Hepatocyte (in vitro differentiated cells): ENCODE measurements around the gene RPAP2. TPM values are rescaled to one million over a fixed set of nuclear protein-coding genes. Genes with fewer than 3 reads are reported as not detected.
"Not testable (repeated sequence)": the region's sequence is repeated elsewhere in the genome, so short reads cannot be mapped to it uniquely, and the experiment has no call there.

Experiments
- DNase-seq: peaks from one replicate; pipeline ENCODE4 v3.0.0-alpha.2; 2016; ENCODE audit warnings: low spot score
- H2AFZ ChIP-seq: fragments of 200-600 bp; sonication (generic); 2 replicates; pipeline ENCODE4 v1.6.0; 2016; ENCODE audit warnings: antibody characterized with exemption, mild to moderate bottlenecking
- H3K27ac ChIP-seq: fragments of 200-600 bp; sonication (generic); 2 replicates; pipeline ENCODE4 v1.5.1; 2016; ENCODE audit warnings: mild to moderate bottlenecking
- H3K27me3 ChIP-seq: fragments of 200-600 bp; sonication (generic); 2 replicates; pipeline ENCODE4 v1.6.1; 2016
- H3K36me3 ChIP-seq: fragments of 200-600 bp; sonication (generic); replicated peaks from 2 replicates; pipeline ENCODE4 v1.5.1; 2016; ENCODE audit warnings: low read depth; ENCODE audit not compliant: insufficient read depth
- H3K4me1 ChIP-seq: fragments of 200-600 bp; sonication (generic); 2 replicates; pipeline ENCODE4 v1.5.1; 2016; ENCODE audit warnings: mild to moderate bottlenecking, moderate library complexity; ENCODE audit not compliant: insufficient read depth
- H3K4me2 ChIP-seq: fragments of 200-600 bp; sonication (generic); 2 replicates; pipeline ENCODE4 v1.6.0; 2016
- H3K4me3 ChIP-seq: fragments of 200-600 bp; sonication (generic); 2 replicates; pipeline ENCODE4 v1.5.1; 2016; ENCODE audit warnings: mild to moderate bottlenecking
- H3K79me2 ChIP-seq: fragments of 200-600 bp; sonication (generic); 2 replicates; pipeline ENCODE4 v1.6.0; 2017; ENCODE audit warnings: mild to moderate bottlenecking
- H3K9me2 ChIP-seq: fragments of 200-600 bp; sonication (generic); replicated peaks from 2 replicates; pipeline ENCODE4 v1.6.0; 2017; ENCODE audit warnings: mild to moderate bottlenecking; ENCODE audit not compliant: insufficient read depth
- H3K9me3 ChIP-seq: fragments of 200-600 bp; sonication (generic); 2 replicates; pipeline ENCODE4 v1.5.1; 2016; ENCODE audit warnings: low read depth, mild to moderate bottlenecking
- H4K20me1 ChIP-seq: fragments of 200-600 bp; sonication (generic); 2 replicates; pipeline ENCODE4 v1.6.0; 2016; ENCODE audit warnings: mild to moderate bottlenecking; ENCODE audit not compliant: insufficient read depth, poor library complexity, severe bottlenecking
- CTCF ChIP-seq: fragments of 200-600 bp; sonication (generic); IDR thresholded peaks from 2 replicates; pipeline ENCODE4 v1.5.1; 2016; ENCODE audit warnings: antibody characterized with exemption, mild to moderate bottlenecking; ENCODE audit not compliant: poor library complexity
- EZH2 ChIP-seq: fragments of 200-600 bp; sonication (generic); IDR thresholded peaks from 2 replicates; pipeline ENCODE4 v1.6.1; 2016; ENCODE audit warnings: antibody characterized with exemption, mild to moderate bottlenecking, borderline replicate concordance
- EZH2phosphoT487 ChIP-seq: fragments of 200-600 bp; sonication (generic); IDR thresholded peaks from one replicate; pipeline ENCODE4 v1.6.1; 2018; ENCODE audit warnings: antibody characterized with exemption, mild to moderate bottlenecking, low read depth, moderate library complexity; ENCODE audit not compliant: unreplicated experiment, severe bottlenecking
- WGBS: methylation state at CpG from one replicate; pipeline ENCODE4 v1.1.6; 2016; ENCODE audit warnings: low lambda C conversion rate; ENCODE audit errors: missing lambda C conversion rate; 5-methylcytosine and 5-hydroxymethylcytosine counted together
- polyA plus RNA-seq: library from polyadenylated mRNA; unstranded; fragments of >200 nt; fragmentation: Nextera tagmentation; extraction: Ambion mirVana; gene quantifications from 2 replicates; pipeline ENCODE4 v1.2.1, GENCODE V29; 2016
- total RNA-seq: library from RNA; depleted of rRNA; stranded (reverse); fragments of >200 nt; gene quantifications from 2 replicates; pipeline ENCODE4 v1.2.3, GENCODE V29; 2014

RPAP2 gene
- total and polyA plus RNA-seq, 2 experiments from 2014 or later: 20.7 to 23.4 TPM

- H3K36me3 ChIP-seq: no peaks in the 10 kb centered on the region
- no peak for DNase-seq
- H3K27ac ChIP-seq: no peak overlapping the region
- no peak overlapping the region for H3K4me3 ChIP-seq
- TF ChIP-seq EZH2 (no peak), CTCF (no peak), EZH2phosphoT487 (no peak)
- H3K27me3 ChIP-seq: no peaks in the 10 kb centered on the region
- no peak overlapping the region for H3K4me2 ChIP-seq
- no peaks in the 10 kb centered on the region for H4K20me1 ChIP-seq
- no peak overlapping the region for H2AFZ ChIP-seq
- H3K9me2 ChIP-seq: no peaks in the 10 kb centered on the region
- 94% methylated on average over 1 of the region's 1 CpG for WGBS
- H3K4me1 ChIP-seq: no peaks in the 10 kb centered on the region
- H3K79me2 ChIP-seq: no peaks in the 10 kb centered on the region
- no peaks in the 10 kb centered on the region for H3K9me3 ChIP-seq
Observed at GRCh38 chr1:92273039-92273438, 25.8 kb upstream of the RPAP2 start.

GRCh38 chr1:92274939-92275338 lies 23.9 kb upstream of the RPAP2 start:
- no peak overlapping the region for H2AFZ ChIP-seq
- H3K36me3 ChIP-seq: no peaks in the 10 kb centered on the region
- no peaks in the 10 kb centered on the region for H4K20me1 ChIP-seq
- no peak overlapping the region for H3K27ac ChIP-seq
- no peaks in the 10 kb centered on the region for H3K27me3 ChIP-seq
- H3K9me2 ChIP-seq: no peaks in the 10 kb centered on the region
- no peaks in the 10 kb centered on the region for H3K9me3 ChIP-seq
- WGBS: 95% methylated on average over 1 of the region's 1 CpG
- H3K4me2 ChIP-seq: no peak overlapping the region
- H3K79me2 ChIP-seq: no peaks in the 10 kb centered on the region
- H3K4me3 ChIP-seq: no peak overlapping the region
- DNase-seq: no peak
- H3K4me1 ChIP-seq: no peaks in the 10 kb centered on the region
- TF ChIP-seq EZH2 (no peak), EZH2phosphoT487 (no peak), CTCF (no peak)

- Histone ChIP-seq H3K4me2 (no peak overlapping the region), H4K20me1 (no peaks in the 10 kb centered on the region), H3K36me3 (no peaks in the 10 kb centered on the region), H2AFZ (no peak overlapping the region), H3K9me3 (no peaks in the 10 kb centered on the region), H3K4me1 (no peaks in the 10 kb centered on the region), H3K4me3 (no peak overlapping the region), H3K9me2 (no peaks in the 10 kb centered on the region), H3K79me2 (no peaks in the 10 kb centered on the region), H3K27ac (no peak overlapping the region), H3K27me3 (no peaks in the 10 kb centered on the region)
- TF ChIP-seq CTCF (no peak), EZH2 (no peak), EZH2phosphoT487 (no peak)
- DNase-seq: no peak
- WGBS: 96% methylated on average over 3 of the region's 3 CpGs
Observed at GRCh38 chr1:92276082-92276481, 22.8 kb upstream of the RPAP2 start.

GRCh38 chr1:92277105-92277723 lies 21.6 kb upstream of the RPAP2 start:
- no peaks in the 10 kb centered on the region for H3K27me3 ChIP-seq
- TF ChIP-seq EZH2phosphoT487 (no peak), EZH2 (no peak), CTCF (no peak)
- 96% methylated on average over 4 of the region's 4 CpGs for WGBS

GRCh38 chr1:92279781-92280180 lies 19.1 kb upstream of the RPAP2 start:
- H4K20me1 ChIP-seq, H2AFZ ChIP-seq, H3K9me3 ChIP-seq, H3K4me1 ChIP-seq, DNase-seq, H3K27ac ChIP-seq, H3K4me3 ChIP-seq, H3K79me2 ChIP-seq, H3K36me3 ChIP-seq, H3K27me3 ChIP-seq, H3K4me2 ChIP-seq, H3K9me2 ChIP-seq: not testable (repeated sequence)
- WGBS: 96% methylated on average over 15 of the region's 15 CpGs

More at GRCh38 chr1:92277105-92277723, 21.6 kb upstream of the RPAP2 start:
- H3K79me2 ChIP-seq: no peaks in the 10 kb centered on the region
- no peak overlapping the region for H3K27ac ChIP-seq
- no peaks in the 10 kb centered on the region for H3K36me3 ChIP-seq
- no peak overlapping the region for H3K4me2 ChIP-seq
- H2AFZ ChIP-seq: no peak overlapping the region
- H4K20me1 ChIP-seq: no peaks in the 10 kb centered on the region
- H3K9me2 ChIP-seq: no peaks in the 10 kb centered on the region
- no peaks in the 10 kb centered on the region for H3K4me1 ChIP-seq
- DNase-seq: no peak
- no peak overlapping the region for H3K4me3 ChIP-seq
- no peaks in the 10 kb centered on the region for H3K9me3 ChIP-seq
